ENCODE measurements around the gene WBP1.

GRCh38 chr2:74499940-74500577 lies 41.8 kb downstream of the WBP1 start:
- no peak for TF ChIP-seq CTCF (conservative IDR thresholded peaks at IDR 0.05 in 1 of 2, IDR thresholded peaks at IDR 0.05 in 1 of 2; ENCODE audit: low read depth in 1 of 2, low read length in 2 of 2)
- no peak for TF ChIP-seq EZH2 (IDR thresholded peaks at IDR 0.05; ENCODE audit: low read length, missing control alignments)

Measured in fibroblast of lung (primary cell).